Nephron progenitor cell (in vitro differentiated cells): Measurements from ENCODE around the gene MAPK8.

ENCODE experiments used
- DNase-seq: peaks from one replicate; pipeline ENCODE4 v3.0.0; 2021
- H3K27ac Mint-ChIP-seq: 2 replicates; pipeline ENCODE4 v1.8.0; 2021; ENCODE audit warnings: mild to moderate bottlenecking, moderate library complexity, mixed read lengths
- H3K27me3 Mint-ChIP-seq: 2 replicates; pipeline ENCODE4 v1.8.0; 2021; ENCODE audit warnings: mild to moderate bottlenecking, low read depth, mixed read lengths; ENCODE audit not compliant: poor library complexity
- H3K36me3 Mint-ChIP-seq: 2 replicates; pipeline ENCODE4 v1.8.0; 2021; ENCODE audit warnings: low read depth, mixed read lengths
- H3K4me1 Mint-ChIP-seq: 2 replicates; pipeline ENCODE4 v1.8.0; 2021; ENCODE audit warnings: mixed read lengths
- H3K4me3 Mint-ChIP-seq: 2 replicates; pipeline ENCODE4 v1.8.0; 2021; ENCODE audit warnings: mild to moderate bottlenecking, moderate library complexity, mixed read lengths
- H3K9me3 Mint-ChIP-seq: 2 replicates; pipeline ENCODE4 v1.8.0; 2021; ENCODE audit warnings: mild to moderate bottlenecking, moderate library complexity, mixed read lengths
- TF ChIP-seq, protein P1 (sequence below): fragments of 200-600 bp; sonication (generic); IDR thresholded peaks from 2 replicates; pipeline ENCODE4 v1.5.0; 2021; ENCODE audit warnings: antibody characterized with exemption

The MAPK8 gene

DNA sequence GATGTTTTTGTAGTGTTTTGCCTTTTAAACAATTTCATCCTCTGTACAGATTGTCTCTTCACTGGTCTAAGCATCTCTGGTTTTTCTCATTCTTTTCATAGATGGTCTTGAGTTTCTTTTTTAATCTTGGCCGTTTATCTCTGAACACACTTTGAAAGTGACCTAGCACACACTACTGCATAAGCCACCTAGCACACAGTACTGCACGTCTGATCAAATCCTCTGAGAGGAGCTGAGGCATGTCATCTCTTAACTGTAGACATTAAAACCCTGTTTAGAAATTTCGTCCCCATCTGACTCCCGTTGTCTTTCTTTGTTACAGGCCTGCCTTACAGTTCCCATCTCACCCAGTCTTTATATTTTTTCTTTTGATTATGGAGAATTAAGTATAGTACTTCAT is 100.2 kb downstream of the MAPK8 start:
- Mint-ChIP-seq H3K4me1 (no peaks in the 10 kb centered on the region), H3K4me3 (no peak overlapping the region), H3K9me3 (peaks cover 11% of the 10 kb centered on the region), H3K36me3 (peaks cover 14% of the 10 kb centered on the region), H3K27ac (no peak overlapping the region), H3K27me3 (no peaks in the 10 kb centered on the region)
- TF ChIP-seq, protein P1, sequence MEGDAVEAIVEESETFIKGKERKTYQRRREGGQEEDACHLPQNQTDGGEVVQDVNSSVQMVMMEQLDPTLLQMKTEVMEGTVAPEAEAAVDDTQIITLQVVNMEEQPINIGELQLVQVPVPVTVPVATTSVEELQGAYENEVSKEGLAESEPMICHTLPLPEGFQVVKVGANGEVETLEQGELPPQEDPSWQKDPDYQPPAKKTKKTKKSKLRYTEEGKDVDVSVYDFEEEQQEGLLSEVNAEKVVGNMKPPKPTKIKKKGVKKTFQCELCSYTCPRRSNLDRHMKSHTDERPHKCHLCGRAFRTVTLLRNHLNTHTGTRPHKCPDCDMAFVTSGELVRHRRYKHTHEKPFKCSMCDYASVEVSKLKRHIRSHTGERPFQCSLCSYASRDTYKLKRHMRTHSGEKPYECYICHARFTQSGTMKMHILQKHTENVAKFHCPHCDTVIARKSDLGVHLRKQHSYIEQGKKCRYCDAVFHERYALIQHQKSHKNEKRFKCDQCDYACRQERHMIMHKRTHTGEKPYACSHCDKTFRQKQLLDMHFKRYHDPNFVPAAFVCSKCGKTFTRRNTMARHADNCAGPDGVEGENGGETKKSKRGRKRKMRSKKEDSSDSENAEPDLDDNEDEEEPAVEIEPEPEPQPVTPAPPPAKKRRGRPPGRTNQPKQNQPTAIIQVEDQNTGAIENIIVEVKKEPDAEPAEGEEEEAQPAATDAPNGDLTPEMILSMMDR = no peak
- DNase-seq = no peak

DNA sequence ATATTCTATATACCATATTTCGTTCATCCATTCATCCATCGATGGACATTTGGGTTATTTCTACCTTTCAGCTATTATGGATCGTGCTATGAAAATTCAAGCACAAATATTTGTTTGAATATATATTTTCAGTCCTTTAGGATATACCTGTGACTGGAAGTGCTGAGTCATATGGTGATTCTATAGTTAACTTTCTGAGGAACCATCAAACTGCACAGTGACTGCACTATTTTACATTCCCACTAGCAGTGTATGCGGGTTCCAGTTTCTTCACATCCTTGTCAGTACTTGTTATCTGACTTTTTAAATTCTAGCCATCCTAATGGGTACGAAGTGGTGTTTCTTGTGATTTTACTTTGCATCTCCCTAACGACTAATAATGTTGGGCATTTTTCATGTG is 104.0 kb downstream of the MAPK8 start:
- Mint-ChIP-seq H3K4me3 (no peak overlapping the region), H3K4me1 (no peaks in the 10 kb centered on the region), H3K27me3 (no peaks in the 10 kb centered on the region), H3K36me3 (peaks cover 14% of the 10 kb centered on the region), H3K27ac (no peak overlapping the region), H3K9me3 (peaks cover 29% of the 10 kb centered on the region)
- DNase-seq = no peak
- TF ChIP-seq, protein P1 = no peak

DNA sequence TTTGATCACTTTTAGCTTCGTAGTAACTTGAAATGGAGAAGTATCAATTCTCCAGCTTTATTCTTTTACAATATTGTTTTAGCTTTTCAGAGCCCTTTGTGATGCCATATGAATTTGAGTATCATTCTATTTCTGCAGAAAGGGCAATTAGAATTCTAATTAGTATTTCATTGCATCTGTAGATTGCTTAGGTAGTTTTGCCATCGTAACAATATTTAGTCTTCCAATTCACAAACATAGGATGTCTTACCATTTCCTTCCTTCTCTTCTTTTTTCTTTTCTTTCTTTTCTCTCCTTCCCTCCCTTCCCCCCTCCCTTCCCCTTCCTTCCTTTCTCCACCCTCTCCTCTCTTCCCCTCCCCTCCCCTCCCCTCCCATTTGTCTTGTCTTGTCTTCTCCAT is 105.0 kb downstream of the MAPK8 start:
- Mint-ChIP-seq H3K4me3 (no peak overlapping the region), H3K27me3 (no peaks in the 10 kb centered on the region), H3K27ac (no peak overlapping the region), H3K36me3 (peaks cover 13% of the 10 kb centered on the region), H3K4me1 (no peaks in the 10 kb centered on the region), H3K9me3 (peaks cover 29% of the 10 kb centered on the region)
- TF ChIP-seq, protein P1 = no peak
- DNase-seq = no peak

DNA sequence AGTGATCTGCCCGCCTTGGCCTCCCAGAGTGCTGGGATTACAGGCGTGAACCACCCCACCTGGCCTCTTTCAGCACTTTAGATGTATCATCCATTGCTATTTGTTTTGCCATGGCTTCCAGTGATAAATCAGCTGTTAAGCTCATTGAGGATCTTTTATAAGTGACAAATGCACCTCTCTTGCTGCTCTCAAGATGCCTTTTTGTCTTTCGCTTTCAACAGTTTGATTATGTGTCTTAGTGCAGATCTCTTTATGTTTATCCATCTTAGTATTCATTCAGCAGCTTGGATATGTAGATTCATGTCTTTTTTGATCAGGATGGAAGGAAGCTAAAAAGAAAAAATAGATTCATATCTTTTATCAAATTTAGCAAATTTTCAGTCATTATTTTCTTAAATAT is 105.6 kb downstream of the MAPK8 start:
- peaks cover 13% of the 10 kb centered on the region for H3K36me3 Mint-ChIP-seq
- H3K27ac Mint-ChIP-seq = no peak overlapping the region
- H3K27me3 Mint-ChIP-seq = no peaks in the 10 kb centered on the region
- peaks cover 29% of the 10 kb centered on the region for H3K9me3 Mint-ChIP-seq
- no peak for DNase-seq
- TF ChIP-seq, protein P1 = no peak
- no peak overlapping the region for H3K4me3 Mint-ChIP-seq
- H3K4me1 Mint-ChIP-seq = no peaks in the 10 kb centered on the region

DNA sequence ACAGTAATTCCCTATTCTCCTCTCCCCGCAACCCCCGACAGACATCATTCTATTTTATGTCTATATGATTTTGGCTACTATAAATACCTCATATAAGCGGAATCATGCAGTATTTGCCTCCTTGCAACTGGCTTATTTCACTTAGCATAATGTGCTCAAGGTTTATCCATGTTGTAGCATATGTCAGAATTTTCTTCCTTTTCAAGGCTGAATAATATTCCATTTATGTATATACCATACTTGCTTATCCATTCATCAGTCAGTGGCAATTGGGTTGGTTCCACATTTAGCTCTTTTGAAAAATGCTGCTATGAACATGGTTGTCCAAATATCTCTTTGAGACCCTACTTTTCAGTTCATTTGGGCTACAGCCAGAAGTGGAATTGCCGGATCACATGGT is 106.5 kb downstream of the MAPK8 start:
- Mint-ChIP-seq H3K9me3 (peaks cover 29% of the 10 kb centered on the region), H3K4me3 (no peak overlapping the region), H3K36me3 (peaks cover 13% of the 10 kb centered on the region), H3K4me1 (no peaks in the 10 kb centered on the region), H3K27ac (no peak overlapping the region), H3K27me3 (no peaks in the 10 kb centered on the region)
- TF ChIP-seq, protein P1 = no peak
- no peak for DNase-seq

DNA sequence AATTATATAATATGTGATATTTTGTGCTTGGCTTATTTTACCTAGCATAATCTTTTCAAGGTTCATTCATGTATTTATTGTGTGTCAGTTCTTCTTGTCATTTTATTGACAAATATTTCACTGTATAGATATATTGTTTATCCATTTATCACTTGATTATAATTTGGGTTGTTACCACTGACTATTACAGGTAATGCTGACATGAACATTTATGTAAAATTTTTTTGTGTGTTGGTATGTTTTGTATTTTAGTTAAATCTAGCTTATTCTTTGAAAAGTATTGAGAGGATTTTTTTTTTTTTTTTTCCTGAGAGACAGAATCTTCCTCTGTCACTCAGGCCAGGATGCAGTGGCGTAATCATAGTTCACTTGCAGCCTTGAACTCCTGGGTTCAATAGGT is 107.7 kb downstream of the MAPK8 start:
- Mint-ChIP-seq H3K36me3 (peaks cover 13% of the 10 kb centered on the region), H3K27me3 (no peaks in the 10 kb centered on the region), H3K4me3 (no peak overlapping the region), H3K27ac (no peak overlapping the region), H3K9me3 (peaks cover 29% of the 10 kb centered on the region), H3K4me1 (no peaks in the 10 kb centered on the region)
- TF ChIP-seq, protein P1 = no peak
- DNase-seq = no peak
